Large intestine (tissue), 3 donors: Measurements from ENCODE around the gene AZGP1. TPM values are rescaled to one million over a fixed set of nuclear protein-coding genes. Genes with fewer than 3 reads are reported as not detected.

Source experiments
- DNase-seq, 2 donors: peaks; one replicate each; pipeline versions ENCODE4 v3.0.0 to v3.0.0-alpha.2; 2013
- H3K27ac ChIP-seq: one replicate; pipeline ENCODE4 v1.5.1; 2013; ENCODE audit warnings: low read length
- H3K27me3 ChIP-seq: 2 replicates; pipeline ENCODE4 v1.6.1; 2013; ENCODE audit warnings: low read length; ENCODE audit not compliant: control insufficient read depth, insufficient read depth
- H3K36me3 ChIP-seq: 2 replicates; pipeline ENCODE4 v1.6.1; 2013; ENCODE audit warnings: low read length; ENCODE audit not compliant: control insufficient read depth, insufficient read depth
- H3K4me1 ChIP-seq: one replicate; pipeline ENCODE4 v1.6.1; 2013; ENCODE audit warnings: low read length; ENCODE audit not compliant: control insufficient read depth, insufficient read depth
- H3K4me3 ChIP-seq: one replicate; pipeline ENCODE4 v1.5.1; 2013; ENCODE audit warnings: low read length
- H3K9me3 ChIP-seq: one replicate; pipeline ENCODE4 v1.6.1; 2013; ENCODE audit warnings: mild to moderate bottlenecking, low read depth, low read length, moderate library complexity; ENCODE audit not compliant: control insufficient read depth
- WGBS: methylation state at CpG from one replicate; pipeline ENCODE4 v1.1.5; 2013; ENCODE audit warnings: low lambda C conversion rate; ENCODE audit not compliant: insufficient coverage; 5-methylcytosine and 5-hydroxymethylcytosine counted together
- polyA plus RNA-seq: library from polyadenylated mRNA; unstranded; fragments of 120-200 nt; gene quantifications from one replicate; pipeline ENCODE4 v1.2.1, GENCODE V29; 2013

Gene AZGP1
- polyA plus RNA-seq, 1 donor: 13.9 TPM

DNA sequence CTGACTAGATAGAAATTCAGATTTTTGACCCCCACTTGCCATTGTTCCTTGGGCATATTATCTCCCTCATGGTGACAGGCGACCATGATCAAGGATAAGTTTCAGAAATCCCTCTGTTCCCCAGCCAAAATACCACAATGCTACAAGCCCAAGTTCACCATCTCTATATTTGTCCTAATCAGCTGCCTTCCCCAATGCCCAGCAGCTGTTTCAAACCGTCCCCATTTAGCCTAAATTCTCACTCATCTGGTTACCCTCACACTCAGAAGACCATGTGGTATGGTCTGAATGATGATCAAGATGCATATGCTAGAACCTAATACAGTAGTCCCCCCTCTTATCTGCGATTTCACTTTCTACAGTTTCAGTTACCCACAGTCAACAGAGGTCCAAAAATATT lies 45.5 kb downstream of the AZGP1 start:
- Histone ChIP-seq H3K4me1 (no peaks in the 10 kb centered on the region), H3K9me3 (no peaks in the 10 kb centered on the region), H3K27me3 (peaks cover 14% of the 10 kb centered on the region), H3K27ac (no peak overlapping the region), H3K4me3 (no peak overlapping the region), H3K36me3 (no peaks in the 10 kb centered on the region)
- WGBS: 100% methylated on average over 1 of the region's 3 CpGs
- no peak for DNase-seq

DNA sequence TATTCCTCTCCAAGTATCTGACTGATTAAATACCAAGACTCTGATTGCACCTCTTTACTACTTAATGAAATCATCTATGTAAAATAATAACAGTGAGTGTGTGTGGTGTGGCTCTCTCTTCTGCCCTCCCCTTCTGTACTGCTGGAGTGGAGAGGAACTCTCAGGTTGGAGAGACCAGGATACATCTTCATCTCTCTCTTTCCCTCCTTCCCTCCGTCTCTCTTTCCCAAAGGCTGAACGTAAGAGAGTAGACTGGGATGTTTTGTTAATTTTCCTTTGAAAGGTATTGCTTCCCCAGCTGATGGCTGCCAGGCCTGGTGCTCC lies 46.1 kb downstream of the AZGP1 start:
- Histone ChIP-seq H3K27me3 (peaks cover 14% of the 10 kb centered on the region), H3K4me3 (no peak overlapping the region), H3K27ac (no peak overlapping the region), H3K36me3 (no peaks in the 10 kb centered on the region), H3K4me1 (no peaks in the 10 kb centered on the region), H3K9me3 (no peaks in the 10 kb centered on the region)
- no CpG with 5 or more reads among the region's 2 CpGs for WGBS
- DNase-seq: no peak

DNA sequence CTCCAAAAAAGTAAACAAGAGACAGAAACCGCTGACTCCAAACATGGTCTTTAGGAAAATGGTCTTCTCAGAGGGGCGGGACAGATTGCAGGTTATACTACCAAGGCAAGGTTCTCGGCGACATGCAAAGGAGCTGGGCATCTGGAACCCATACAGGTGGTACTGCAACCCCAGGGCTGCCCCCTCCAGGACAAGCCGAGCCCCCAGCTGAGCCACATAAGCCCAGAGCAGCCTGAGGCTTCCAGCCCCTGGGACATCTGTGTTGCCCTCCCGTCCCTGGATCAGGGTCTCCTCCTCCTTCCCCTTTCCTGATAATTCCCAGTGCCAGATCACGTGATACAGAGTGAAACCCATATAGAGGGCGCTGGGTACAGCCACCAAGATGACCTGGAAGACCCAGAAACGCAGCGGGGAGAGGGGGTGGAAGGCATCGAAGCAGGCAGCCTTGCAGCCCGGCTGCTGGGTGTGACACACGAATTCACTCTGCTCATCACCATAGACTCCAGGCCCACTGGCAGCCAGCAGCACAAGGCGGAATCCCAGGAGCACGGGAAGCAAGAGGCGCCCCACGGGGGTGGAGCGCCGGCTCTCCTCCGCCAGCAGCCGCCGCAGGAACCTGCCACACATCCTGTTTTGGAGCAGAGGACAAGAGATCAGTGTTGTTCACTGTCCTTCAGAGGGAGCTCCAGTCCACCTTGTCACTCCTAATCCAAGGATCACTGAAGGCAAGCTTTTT lies 46.7 kb downstream of the AZGP1 start, which contains the start of gene GJC3:
Gene GJC3 (minus strand): TSS at position 627 of the 736 bp plus-strand sequence. CDS start 0 bp downstream, at position 627.
- peaks cover 14% of the 10 kb centered on the region for H3K27me3 ChIP-seq
- H3K4me3 ChIP-seq: peak within 1 kb of the TSS; percentile 16
- no peak within 1 kb of the TSS for H3K27ac ChIP-seq
- WGBS: no CpG with 5 or more reads among the region's 22 CpGs
- no peaks in the 10 kb centered on the region for H3K4me1 ChIP-seq
- H3K36me3 ChIP-seq: no peaks in the 10 kb centered on the region
- peak; percentile 33 to 71 for DNase-seq
- no peaks in the 10 kb centered on the region for H3K9me3 ChIP-seq

DNA sequence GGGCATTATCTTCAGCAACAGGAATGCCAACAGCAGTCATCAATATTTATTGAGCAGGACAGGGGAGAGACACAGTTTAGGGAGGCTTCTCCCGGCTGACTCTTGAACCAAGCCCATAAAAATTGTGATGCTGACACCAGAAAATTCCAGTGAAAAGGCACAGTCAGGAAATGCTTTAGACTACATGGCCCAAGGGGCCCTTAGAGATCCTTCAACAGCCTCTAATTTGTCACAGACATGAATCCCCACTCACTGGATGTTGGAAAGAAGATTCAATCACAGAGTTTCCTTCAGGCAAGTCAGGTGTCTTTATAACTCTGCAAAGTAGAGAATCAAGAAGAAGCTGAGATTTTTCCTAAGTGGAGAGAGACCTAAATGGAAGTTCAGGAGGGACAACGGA lies 47.6 kb downstream of the AZGP1 start:
- no peak for DNase-seq
- H3K9me3 ChIP-seq: no peaks in the 10 kb centered on the region
- H3K36me3 ChIP-seq: no peaks in the 10 kb centered on the region
- no peak overlapping the region for H3K27ac ChIP-seq
- H3K27me3 ChIP-seq: peaks cover 14% of the 10 kb centered on the region
- no peaks in the 10 kb centered on the region for H3K4me1 ChIP-seq
- WGBS: 100% methylated on average over 1 of the region's 2 CpGs
- no peak overlapping the region for H3K4me3 ChIP-seq

DNA sequence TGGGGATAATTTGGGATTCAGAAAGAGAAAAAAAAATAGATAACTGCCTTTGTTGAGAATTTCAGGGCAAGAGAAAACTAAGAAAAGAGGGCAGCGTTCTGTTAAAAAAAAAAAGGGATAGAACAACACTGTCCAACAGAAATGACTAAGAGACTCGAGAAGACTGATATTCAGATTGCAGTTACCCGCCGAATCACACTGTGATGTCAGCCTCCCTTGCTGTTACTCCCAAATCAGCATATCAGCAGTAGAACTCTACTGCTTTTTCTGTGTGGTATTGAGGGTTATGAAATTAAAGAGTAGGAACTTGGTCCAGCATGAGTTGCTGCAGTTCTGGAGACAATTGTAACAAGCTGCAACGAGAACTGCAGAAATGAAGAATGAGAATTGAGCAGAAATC lies 48.3 kb downstream of the AZGP1 start:
- H3K36me3 ChIP-seq: no peaks in the 10 kb centered on the region
- WGBS: 97% methylated on average over 4 of the region's 5 CpGs

DNA sequence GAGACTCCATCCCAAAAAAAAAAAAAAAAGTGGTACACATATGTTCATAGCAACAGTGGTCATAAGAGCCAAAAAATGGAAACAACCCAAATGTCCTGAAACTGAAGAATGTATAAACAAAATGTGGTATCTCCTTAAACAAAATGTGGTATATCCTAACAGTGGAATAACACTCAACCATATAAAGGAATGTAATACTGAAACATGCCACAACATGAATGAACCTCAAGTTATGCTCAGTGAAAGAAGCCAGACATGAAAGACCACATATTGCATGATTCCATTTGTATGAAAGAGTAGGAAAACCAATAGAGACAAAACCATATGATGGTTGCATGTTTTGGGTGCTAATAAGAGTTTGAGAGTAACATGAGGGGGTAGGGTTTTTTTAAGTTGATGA lies 49.5 kb downstream of the AZGP1 start:
- H3K36me3 ChIP-seq: no peaks in the 10 kb centered on the region
- peaks cover 11% of the 10 kb centered on the region for H3K27me3 ChIP-seq
- no peak overlapping the region for H3K4me3 ChIP-seq
- no peak overlapping the region for H3K27ac ChIP-seq
- no peak for DNase-seq
- H3K9me3 ChIP-seq: no peaks in the 10 kb centered on the region
- no peaks in the 10 kb centered on the region for H3K4me1 ChIP-seq

More for the DNA sequence above, 48.3 kb downstream of the AZGP1 start:
- no peak for DNase-seq
- Histone ChIP-seq H3K27ac (no peak overlapping the region), H3K9me3 (no peaks in the 10 kb centered on the region), H3K4me1 (no peaks in the 10 kb centered on the region), H3K27me3 (peaks cover 14% of the 10 kb centered on the region), H3K4me3 (no peak overlapping the region)

DNA sequence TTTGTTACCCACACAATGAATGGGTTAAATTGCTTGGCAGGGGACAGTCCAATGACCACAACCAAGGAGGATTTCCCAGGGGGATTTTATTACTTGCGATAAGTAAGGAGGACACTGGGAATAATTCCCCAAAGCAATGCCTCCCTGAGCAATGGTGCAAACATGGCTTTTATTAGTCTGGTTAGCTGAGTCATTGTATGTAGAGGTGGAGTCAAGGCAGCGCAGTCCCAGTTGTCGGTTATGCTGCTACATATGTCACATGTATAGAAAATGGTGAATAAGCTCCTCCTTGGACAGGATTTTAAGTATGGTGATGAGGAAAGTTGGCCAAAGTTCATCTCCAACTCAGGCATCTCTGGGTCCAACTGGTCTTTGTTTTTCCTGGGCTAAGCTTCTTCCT lies 52.6 kb downstream of the AZGP1 start:
- peaks cover 2% of the 10 kb centered on the region for H3K4me1 ChIP-seq
- no peak overlapping the region for H3K4me3 ChIP-seq
- no peak overlapping the region for H3K27ac ChIP-seq
- no peaks in the 10 kb centered on the region for H3K36me3 ChIP-seq
- no CpG with 5 or more reads among the region's 3 CpGs for WGBS
- no peak for DNase-seq
- peaks cover 6% of the 10 kb centered on the region for H3K27me3 ChIP-seq
- H3K9me3 ChIP-seq: no peaks in the 10 kb centered on the region

DNA sequence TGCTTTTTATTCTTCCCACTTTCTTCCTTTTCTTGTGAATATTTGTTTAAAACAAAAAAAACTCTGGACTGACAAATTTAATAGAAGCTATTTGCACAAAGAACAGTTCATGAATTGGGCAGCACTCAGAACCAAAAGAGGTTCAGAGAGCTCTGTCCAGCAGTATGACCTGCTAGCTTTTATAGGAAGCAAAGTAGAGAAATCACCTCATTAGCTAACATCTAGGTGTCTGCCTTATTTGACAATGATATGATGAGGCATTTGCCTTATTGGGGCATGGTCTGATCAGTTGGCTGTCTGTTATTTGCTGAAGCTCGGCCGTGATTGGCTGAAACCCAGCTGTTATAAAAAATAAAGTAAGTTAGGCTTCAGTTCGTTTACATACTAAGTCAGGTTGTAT lies 55.7 kb downstream of the AZGP1 start:
- Histone ChIP-seq H3K4me1 (peaks cover 7% of the 10 kb centered on the region), H3K4me3 (peak overlapping the region; percentile 78), H3K36me3 (peaks cover 14% of the 10 kb centered on the region), H3K9me3 (no peaks in the 10 kb centered on the region), H3K27me3 (no peaks in the 10 kb centered on the region), H3K27ac (no peak overlapping the region)
- no peak for DNase-seq
- WGBS: 100% methylated on average over 1 of the region's 3 CpGs

DNA sequence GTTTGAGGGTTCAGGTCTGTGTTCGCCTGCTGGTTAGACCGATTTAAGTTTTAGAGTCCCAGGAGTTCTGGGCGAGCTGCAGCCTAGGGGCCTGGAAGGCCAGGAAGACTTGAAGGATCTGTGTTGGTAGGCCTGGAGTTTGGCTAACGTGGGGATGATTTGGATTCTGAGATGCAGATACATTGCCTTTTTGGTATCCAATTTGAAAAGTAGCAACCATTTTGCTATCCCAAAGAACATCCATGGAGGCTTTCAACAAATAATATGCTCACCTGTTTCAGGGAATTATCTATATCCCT lies 56.1 kb downstream of the AZGP1 start:
- Histone ChIP-seq H3K36me3 (peaks cover 14% of the 10 kb centered on the region), H3K27ac (peak overlapping the region; percentile 85), H3K27me3 (no peaks in the 10 kb centered on the region), H3K9me3 (no peaks in the 10 kb centered on the region), H3K4me1 (peaks cover 7% of the 10 kb centered on the region), H3K4me3 (peak overlapping the region; percentile 78)
- no CpG with 5 or more reads among the region's 4 CpGs for WGBS
- no peak for DNase-seq

DNA sequence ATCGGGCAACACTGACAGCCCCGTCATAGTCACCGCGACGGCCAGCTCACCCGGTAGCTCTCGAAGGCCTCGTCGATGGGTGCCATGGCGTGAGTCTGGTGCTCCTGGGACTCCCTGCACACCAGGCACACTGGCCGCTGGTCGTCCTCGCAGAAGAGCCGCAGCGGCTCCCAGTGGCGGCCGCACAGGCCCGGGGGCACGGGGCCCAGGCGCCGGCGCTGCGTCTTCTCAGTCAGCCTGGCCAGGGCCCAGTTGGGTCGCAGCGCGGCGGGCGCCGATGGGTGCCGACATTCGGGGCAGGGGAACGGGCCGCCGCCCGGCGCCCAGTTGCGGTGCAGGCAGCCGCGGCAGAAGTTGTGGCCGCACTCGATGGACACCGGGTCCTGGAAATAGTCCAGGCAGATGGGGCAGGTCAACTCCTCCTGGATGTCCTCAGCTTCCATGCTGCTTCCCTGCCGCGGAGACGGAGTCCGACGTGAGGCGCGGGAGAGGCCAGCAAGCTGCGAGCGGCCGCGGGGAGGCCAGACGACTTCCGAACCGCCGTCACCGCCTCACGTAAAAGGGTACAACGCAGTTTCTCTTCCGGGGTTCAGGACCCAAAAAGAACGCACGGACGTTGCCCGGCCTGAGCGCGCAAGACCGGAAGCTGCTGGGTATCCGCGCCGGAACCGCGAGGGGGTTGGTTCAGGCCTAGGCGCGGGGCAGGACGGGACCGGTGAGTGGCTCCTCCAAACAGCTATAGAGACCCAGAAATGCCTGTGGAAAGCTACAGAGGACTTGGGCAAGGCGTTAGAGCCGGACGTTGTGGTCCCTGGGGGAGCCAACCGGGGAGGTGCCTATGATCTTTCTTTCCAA lies 56.6 kb downstream of the AZGP1 start, which contains the start of gene TRIM4:
Gene TRIM4 (minus strand): TSS at position 572 of the 855 bp plus-strand sequence. CDS start 129 bp downstream, at position 443.
- Histone ChIP-seq H3K9me3 (no peaks in the 10 kb centered on the region), H3K4me1 (peaks cover 7% of the 10 kb centered on the region), H3K27me3 (no peaks in the 10 kb centered on the region), H3K36me3 (peaks cover 14% of the 10 kb centered on the region), H3K4me3 (peak within 1 kb of the TSS; percentile 78), H3K27ac (peak within 1 kb of the TSS; percentile 85)
- peak; percentile 88 to 93 for DNase-seq
- WGBS: no CpG with 5 or more reads among the region's 81 CpGs
